ENCODE results near the gene HMG20A.

HMG20A gene

GRCh38 chr15:77515613-77516012 lies 94.9 kb downstream of the HMG20A start:
- no peak overlapping the region for H3K4me3 ChIP-seq (ENCODE audit: low read depth in 1 of 2, low read length in 1 of 2)
- H3K9me3 ChIP-seq, result no peaks in the 10 kb centered on the region
- no peak overlapping the region for H3K27ac ChIP-seq
- peaks cover 97% of the 10 kb centered on the region for H3K27me3 ChIP-seq
- TF ChIP-seq CTCF (IDR thresholded peaks at IDR 0.05), result no peak
- H3K4me1 ChIP-seq (ENCODE audit: control insufficient read depth in 1 of 2, insufficient read depth in 1 of 2, low read depth in 1 of 2, low read length in 1 of 2), result no peaks in the 10 kb centered on the region
- H3K36me3 ChIP-seq, result no peaks in the 10 kb centered on the region

GRCh38 chr15:77516076-77516475 lies 95.4 kb downstream of the HMG20A start:
- Histone ChIP-seq H3K4me1 (ENCODE audit: control insufficient read depth in 1 of 2, insufficient read depth in 1 of 2, low read depth in 1 of 2, low read length in 1 of 2) (no peaks in the 10 kb centered on the region), H3K27me3 (peaks cover 96% of the 10 kb centered on the region), H3K36me3 (no peaks in the 10 kb centered on the region), H3K27ac (no peak overlapping the region), H3K9me3 (no peaks in the 10 kb centered on the region), H3K4me3 (ENCODE audit: low read depth in 1 of 2, low read length in 1 of 2) (no peak overlapping the region)
- TF ChIP-seq CTCF (IDR thresholded peaks at IDR 0.05), result no peak

- Histone ChIP-seq H3K27me3 (peaks cover 95% of the 10 kb centered on the region), H3K36me3 (no peaks in the 10 kb centered on the region), H3K27ac (no peak overlapping the region), H3K9me3 (no peaks in the 10 kb centered on the region), H3K4me3 (ENCODE audit: low read depth in 1 of 2, low read length in 1 of 2) (no peak overlapping the region), H3K4me1 (ENCODE audit: control insufficient read depth in 1 of 2, insufficient read depth in 1 of 2, low read depth in 1 of 2, low read length in 1 of 2) (no peaks in the 10 kb centered on the region)
- TF ChIP-seq CTCF (IDR thresholded peaks at IDR 0.05), result no peak
Observed at GRCh38 chr15:77516786-77517185, 96.1 kb downstream of the HMG20A start.

GRCh38 chr15:77517579-77517978 lies 96.9 kb downstream of the HMG20A start:
- H3K27ac ChIP-seq, result no peak overlapping the region
- no peaks in the 10 kb centered on the region for H3K9me3 ChIP-seq
- no peaks in the 10 kb centered on the region for H3K36me3 ChIP-seq
- H3K27me3 ChIP-seq, result peaks cover 95% of the 10 kb centered on the region
- H3K4me3 ChIP-seq (ENCODE audit: low read depth in 1 of 2, low read length in 1 of 2), result no peak overlapping the region
- no peaks in the 10 kb centered on the region for H3K4me1 ChIP-seq (ENCODE audit: control insufficient read depth in 1 of 2, insufficient read depth in 1 of 2, low read depth in 1 of 2, low read length in 1 of 2)
- TF ChIP-seq CTCF (IDR thresholded peaks at IDR 0.05), result no peak

GRCh38 chr15:77518458-77518857 lies 97.8 kb downstream of the HMG20A start:
- H3K27ac ChIP-seq, result no peak overlapping the region
- no peak for TF ChIP-seq CTCF (IDR thresholded peaks at IDR 0.05)
- no peaks in the 10 kb centered on the region for H3K9me3 ChIP-seq
- no peaks in the 10 kb centered on the region for H3K36me3 ChIP-seq
- peaks cover 90% of the 10 kb centered on the region for H3K27me3 ChIP-seq
- no peaks in the 10 kb centered on the region for H3K4me1 ChIP-seq (ENCODE audit: control insufficient read depth in 1 of 2, insufficient read depth in 1 of 2, low read depth in 1 of 2, low read length in 1 of 2)
- no peak overlapping the region for H3K4me3 ChIP-seq (ENCODE audit: low read depth in 1 of 2, low read length in 1 of 2)

- Histone ChIP-seq H3K9me3 (no peaks in the 10 kb centered on the region), H3K27ac (no peak overlapping the region), H3K4me3 (ENCODE audit: low read depth in 1 of 2, low read length in 1 of 2) (no peak overlapping the region), H3K27me3 (peaks cover 79% of the 10 kb centered on the region), H3K36me3 (no peaks in the 10 kb centered on the region), H3K4me1 (ENCODE audit: control insufficient read depth in 1 of 2, insufficient read depth in 1 of 2, low read depth in 1 of 2, low read length in 1 of 2) (no peaks in the 10 kb centered on the region)
- no peak for TF ChIP-seq CTCF (IDR thresholded peaks at IDR 0.05)
Observed at GRCh38 chr15:77519540-77519939, 98.9 kb downstream of the HMG20A start.

Measured in neutrophil (primary cell).